ENCODE data around the gene ORAI3.
A peak's percentile ranks its signal among the peaks of the same experiment; 100 is the strongest.
"Not testable (repeated sequence)": the region's sequence is repeated elsewhere in the genome, so short reads cannot be mapped to it uniquely, and the experiment has no call there.

The ORAI3 gene

DNA sequence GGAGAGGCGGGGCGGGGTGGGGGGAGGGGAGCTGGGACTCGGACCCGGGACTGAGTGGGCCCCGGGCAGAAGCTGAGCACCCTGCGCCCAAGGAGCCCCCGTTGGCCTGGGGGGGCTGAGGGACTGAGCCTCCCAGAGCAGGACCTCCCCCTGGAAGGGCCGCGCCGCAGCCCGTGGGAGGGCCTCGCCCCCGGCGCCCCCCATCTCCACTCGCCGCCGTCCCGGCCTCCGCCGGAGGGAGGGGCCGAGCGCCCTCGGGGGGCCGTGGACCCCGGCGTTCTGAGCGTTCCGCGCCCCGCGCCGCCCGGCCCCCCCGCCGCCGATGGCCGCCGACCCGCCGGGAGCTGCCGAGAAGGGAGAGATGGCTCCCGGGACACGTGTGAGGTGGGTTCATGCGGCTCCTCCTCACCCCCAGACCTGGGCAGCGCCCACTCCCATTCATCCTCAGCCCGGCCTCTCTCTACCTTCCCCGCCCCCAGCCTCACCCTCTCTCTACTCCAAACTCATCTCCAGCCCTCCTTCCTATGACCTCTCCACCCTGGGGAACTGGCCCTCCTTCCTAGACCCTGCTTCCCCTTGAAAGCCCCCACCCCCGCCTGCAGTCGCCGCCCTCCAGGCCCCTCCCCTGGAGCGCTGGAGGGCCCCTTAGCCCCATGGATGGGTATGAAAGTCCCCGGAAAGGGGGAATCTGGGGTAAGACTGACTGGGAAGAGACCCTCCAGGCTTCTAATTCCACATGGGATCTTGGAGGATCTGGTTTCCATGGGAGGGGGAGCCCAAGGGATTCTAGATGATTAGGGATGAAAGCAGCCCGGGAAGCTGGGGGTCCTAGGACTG lies 24.6 kb upstream of the ORAI3 start:
- no peak for DNase-seq

DNA sequence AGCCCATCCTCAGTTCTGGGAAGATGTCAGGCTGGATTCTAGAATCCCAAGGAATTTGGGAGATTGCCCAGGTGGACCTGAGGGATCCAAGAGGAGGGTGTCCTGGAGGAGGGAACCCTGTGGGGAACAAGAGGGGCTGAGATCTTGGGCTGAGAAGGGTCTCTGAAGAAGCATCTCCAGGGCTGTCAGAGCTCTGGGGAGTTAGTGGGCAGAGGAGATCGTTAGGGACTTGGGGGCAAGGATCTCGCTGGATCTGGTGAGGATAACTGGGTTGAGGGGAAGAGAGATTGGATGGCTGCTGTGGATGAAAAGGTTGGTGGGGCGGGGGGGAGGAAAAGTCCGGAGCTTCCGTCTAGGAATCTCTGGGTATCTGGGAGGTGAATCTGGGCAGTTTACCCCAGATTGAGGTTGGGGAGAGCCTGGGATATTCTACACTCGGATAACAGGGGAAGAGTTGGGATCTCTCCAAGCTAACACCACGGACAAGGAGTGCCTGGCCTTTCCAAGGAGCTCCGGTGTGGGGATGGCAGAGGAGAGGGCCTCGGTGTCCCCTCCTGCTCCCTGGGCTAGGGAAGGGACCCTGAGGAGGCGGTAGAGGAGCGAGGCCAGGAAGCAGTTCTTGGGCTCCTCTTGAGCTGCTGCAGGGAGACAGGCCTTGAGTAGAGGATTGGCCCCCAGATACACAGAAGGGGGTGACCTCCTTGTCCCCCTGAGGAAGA lies 23.8 kb upstream of the ORAI3 start:
- no peak for DNase-seq

GRCh38 chr16:30925632-30925987 lies 23.3 kb upstream of the ORAI3 start:
- DNase-seq = no peak

- no peak for DNase-seq
Observed at GRCh38 chr16:30925995-30926811, 22.7 kb upstream of the ORAI3 start.

DNA sequence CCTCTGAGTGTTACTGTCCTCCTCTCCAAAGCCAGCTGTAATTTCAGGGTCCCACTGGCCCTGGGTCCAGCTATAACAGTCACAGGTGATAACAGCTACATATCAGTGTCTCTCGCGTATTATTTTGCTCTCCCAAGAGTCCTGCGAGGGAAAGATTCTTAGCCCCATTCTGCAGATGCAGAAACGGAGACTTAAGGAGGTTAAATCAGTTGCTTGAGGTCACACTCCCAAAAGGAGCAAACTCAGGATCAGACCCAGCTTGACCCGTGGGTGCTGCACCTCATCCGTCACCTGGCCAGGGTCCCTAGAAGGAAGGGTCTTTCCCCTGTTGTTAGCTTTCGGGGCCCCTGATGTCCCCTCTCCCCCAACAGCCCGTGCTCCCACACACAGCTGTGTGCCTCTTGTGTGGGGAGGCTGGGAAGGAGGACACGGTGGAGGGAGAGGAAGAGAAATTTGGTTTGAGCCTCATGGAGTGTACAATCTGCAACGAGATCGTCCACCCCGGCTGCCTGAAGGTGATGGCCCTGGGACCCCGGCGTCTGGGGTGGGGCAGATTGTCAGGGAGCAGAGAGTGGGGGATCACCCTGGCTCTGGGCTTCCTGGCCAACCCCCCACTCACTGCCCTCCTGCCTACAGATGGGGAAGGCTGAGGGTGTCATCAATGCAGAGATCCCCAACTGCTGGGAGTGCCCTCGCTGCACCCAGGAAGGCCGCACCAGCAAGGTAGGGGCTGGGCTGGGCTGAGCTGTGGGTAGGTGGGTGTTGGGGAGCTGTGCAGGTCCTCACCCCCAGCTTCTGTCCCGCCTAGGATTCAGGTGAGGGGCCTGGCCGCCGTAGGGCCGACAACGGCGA lies 21.7 kb upstream of the ORAI3 start:
- DNase-seq = no peak

DNA sequence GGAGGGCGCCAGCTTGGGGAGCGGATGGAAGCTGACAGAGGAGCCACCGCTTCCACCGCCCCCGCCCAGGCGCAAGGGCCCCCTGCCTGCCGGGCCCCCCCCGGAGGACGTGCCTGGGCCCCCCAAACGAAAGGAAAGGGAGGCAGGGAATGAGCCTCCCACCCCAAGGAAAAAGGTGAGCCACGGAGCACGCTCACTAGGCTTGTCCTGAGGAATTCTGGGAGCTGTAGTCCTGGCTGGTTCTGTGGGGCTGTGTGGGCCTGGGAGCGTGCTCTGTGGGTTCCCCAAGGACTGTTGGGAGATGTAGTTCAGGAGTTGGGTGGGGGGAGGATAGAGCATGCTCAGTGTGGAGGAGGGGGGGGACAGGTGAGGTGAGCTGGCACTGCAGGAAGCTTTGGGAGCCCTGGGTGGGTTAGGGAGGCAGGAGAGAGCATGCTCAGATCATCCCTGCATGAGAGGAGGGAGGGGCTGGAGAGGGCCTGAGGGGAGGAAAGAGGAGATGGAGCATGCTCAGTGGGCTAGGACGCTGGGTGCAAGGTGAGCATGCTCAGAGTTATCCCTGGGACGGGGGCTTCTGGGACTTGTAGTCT lies 21.0 kb upstream of the ORAI3 start:
- DNase-seq = peak; percentile 52

- no peak for DNase-seq
Observed at GRCh38 chr16:30928390-30928789, 20.5 kb upstream of the ORAI3 start.

DNA sequence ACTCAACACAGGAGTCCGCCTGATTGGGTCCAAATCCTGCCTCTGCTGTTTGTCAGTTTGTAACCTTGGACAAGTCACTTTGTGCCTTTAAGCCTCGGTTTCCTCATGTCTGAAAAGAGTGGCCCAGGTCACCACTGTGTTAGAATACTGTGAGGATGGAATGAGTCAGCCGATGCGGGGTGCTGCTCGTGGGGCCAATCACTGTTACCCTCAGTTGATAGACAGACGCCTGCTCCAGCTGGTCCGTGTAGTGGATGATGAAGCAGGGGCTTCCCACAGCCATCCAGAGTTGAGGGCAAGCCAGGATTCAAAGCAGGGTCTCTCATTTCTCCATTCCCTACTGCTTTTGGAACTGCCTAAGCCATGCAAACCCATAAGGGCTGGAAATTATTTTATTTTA lies 19.7 kb upstream of the ORAI3 start:
- no peak for DNase-seq

DNA sequence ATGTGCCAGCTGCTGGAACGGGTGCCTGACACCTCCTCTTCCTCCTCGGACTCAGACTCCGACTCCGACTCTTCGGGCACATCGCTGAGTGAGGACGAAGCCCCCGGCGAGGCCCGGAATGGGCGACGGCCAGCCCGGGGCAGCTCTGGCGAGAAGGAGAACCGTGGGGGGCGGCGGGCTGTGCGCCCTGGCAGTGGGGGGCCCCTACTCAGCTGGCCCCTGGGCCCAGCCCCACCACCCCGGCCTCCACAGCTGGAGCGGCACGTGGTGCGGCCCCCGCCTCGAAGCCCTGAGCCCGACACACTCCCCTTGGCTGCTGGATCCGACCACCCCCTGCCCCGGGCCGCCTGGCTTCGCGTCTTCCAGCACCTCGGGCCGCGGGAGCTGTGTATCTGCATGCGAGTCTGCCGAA lies 18.7 kb upstream of the ORAI3 start:
- DNase-seq = no peak

DNA sequence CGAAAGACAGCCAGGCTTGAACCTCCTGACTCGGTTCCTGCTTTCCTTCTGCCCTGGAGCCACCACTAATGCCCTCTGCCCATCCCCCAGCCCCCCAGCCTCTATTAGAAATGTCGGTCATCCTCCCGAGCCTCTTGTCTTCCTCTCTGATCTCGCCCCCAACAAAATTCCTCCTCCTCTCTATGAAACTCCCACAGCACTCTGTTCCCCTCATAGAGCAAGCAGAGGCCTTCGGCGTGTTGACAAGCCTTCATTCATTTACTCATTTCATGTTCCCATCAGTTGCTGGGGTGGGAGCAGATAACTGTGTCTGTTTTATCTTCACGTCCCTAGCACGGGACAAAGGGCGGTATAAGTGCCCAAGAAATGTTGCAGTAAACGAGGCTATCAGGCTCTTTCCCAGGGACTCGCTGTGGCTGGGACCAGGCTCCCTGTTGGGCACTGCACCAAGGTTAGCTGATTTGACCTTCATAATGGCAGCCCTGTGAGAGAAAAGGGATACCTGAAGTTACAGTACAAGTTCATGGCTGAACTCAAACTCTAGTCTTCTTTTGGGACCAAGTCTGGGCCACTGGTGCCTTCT lies 17.7 kb upstream of the ORAI3 start:
- DNase-seq = no peak

- DNase-seq = peak; percentile 32
Observed at GRCh38 chr16:30934827-30935557, 13.9 kb upstream of the ORAI3 start.

DNA sequence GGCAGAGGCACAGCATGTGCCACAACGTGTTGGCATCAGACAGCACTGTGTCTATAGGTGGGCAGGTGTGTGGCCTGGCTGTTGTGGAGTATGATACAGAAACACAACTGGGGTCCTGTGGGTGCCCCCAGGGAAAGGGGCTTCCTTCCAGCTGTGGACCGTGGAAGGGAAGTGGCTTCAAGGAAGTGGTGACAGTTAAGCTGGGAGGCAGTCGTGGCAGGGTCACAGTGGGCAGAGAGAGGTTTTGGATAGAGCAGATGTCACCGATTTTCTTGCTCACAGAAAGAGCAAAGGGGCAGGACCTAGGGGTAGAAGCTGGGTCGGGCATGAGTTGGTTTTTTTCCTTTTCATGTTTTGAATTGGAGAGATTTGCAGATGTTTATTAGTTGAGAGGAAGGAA lies 11.2 kb upstream of the ORAI3 start:
- DNase-seq = no peak

- not testable (repeated sequence) for DNase-seq
Observed at GRCh38 chr16:30939571-30939970, 9.3 kb upstream of the ORAI3 start.

GRCh38 chr16:30941600-30942425 lies 7.1 kb upstream of the ORAI3 start:
- peak; percentile 77 for DNase-seq

DNA sequence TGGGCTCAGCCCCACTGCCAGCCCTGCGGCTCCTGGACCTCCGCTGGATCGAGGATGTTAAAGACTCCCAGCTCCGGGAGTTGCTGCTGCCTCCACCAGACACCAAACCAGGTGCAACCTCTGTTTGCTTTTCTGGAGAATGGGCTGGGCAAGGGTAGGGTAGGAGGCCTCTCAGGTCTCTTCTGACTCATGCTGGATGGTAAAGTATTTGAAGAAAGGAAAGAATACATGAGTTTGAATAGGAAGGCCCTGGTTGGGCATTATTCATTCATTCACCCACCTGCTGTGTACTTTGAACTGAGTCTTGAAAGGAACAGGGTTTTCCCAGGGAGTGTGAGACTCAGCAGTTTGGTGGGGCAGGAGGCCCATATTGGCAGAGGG lies 6.5 kb upstream of the ORAI3 start:
- no peak for DNase-seq

- DNase-seq = no peak
Observed at GRCh38 chr16:30944352-30944751, 4.5 kb upstream of the ORAI3 start.

- no peak for DNase-seq
Observed at GRCh38 chr16:30946671-30947540, 2.0 kb upstream of the ORAI3 start.

GRCh38 chr16:30947541-30947858 lies 1.4 kb upstream of the ORAI3 start:
- DNase-seq = no peak

Measured in CD4-positive, alpha-beta T cell treated with Interleukin-12 subunit alpha and Interleukin-12 subunit beta, for 1 hour (primary cell).